ENCODE data around the gene TP73.

The TP73 gene

DNA sequence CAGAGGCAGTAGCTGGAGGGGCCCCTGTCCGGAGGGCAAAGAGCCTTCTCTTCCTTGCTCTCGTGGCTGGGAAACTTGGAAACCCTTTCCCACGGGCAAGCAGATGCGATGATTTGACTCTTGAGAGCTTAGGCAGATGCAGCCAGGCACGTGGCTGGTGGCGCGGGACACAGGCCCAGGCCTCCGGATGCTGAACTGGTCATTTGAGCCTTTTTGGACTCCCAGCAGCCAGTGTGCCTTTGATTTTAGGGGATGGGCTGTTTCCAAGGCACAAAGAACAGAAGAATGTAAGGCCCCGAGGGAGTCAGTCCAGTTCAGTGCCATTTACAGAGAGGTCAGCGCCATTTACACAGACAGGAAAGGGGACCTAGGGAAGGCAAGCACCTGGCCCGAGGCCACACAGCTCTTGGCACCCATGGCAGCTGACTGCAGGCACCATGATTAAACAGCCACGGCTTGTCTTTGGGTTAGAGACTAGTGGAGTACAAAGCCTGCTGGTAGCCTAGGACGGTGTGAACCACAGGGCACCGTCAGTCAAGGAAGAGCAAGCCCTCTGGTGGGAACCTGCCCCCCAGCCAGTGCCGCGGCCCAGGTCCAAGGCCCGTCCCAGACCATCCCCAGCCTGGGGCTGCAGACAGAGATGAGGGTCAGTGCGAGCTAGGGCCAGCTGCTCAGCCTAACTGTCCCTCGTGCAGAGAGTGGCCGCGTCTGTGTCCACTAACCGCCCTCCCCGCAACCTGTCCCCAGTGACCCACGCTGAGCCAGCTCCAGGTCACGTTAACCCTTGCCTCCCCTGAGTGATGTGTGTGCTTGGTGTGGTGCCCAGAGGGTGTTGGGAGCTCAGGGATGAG lies 79.5 kb downstream of the TP73 start:
- H3K4me1 ChIP-seq (ENCODE audit: insufficient read depth, insufficient read length) = peaks cover 14% of the 10 kb centered on the region
- no peaks in the 10 kb centered on the region for H3K9me3 ChIP-seq (ENCODE audit: insufficient read depth, low read length)
- TF ChIP-seq YY1 (IDR thresholded peaks at IDR 0.05; ENCODE audit: insufficient read depth, insufficient read length) = no peak

GRCh38 chr1:3732434-3733093 lies 80.2 kb downstream of the TP73 start:
- no peak overlapping the region for H3K9ac ChIP-seq (ENCODE audit: insufficient read length, low read depth)
- no peaks in the 10 kb centered on the region for H3K9me3 ChIP-seq (ENCODE audit: insufficient read depth, low read length)
- TF ChIP-seq YY1 (IDR thresholded peaks at IDR 0.05; ENCODE audit: insufficient read depth, insufficient read length) = no peak
- no peak for TF ChIP-seq ZNF274 (IDR thresholded peaks at IDR 0.05; ENCODE audit: low read depth, low read length)
- no peak for TF ChIP-seq SUZ12 (IDR thresholded peaks at IDR 0.05; ENCODE audit: extremely low read depth, insufficient read depth, insufficient read length)
- DNase-seq (ENCODE audit: low read depth, low spot score) = no peak
- H3K4me1 ChIP-seq (ENCODE audit: insufficient read depth, insufficient read length) = peaks cover 10% of the 10 kb centered on the region
- no peak overlapping the region for H3K4me3 ChIP-seq (ENCODE audit: insufficient read length, low read depth)
- no peaks in the 10 kb centered on the region for H3K27me3 ChIP-seq (ENCODE audit: insufficient read depth, insufficient read length)
- peaks cover 25% of the 10 kb centered on the region for H3K36me3 ChIP-seq (ENCODE audit: insufficient read depth, insufficient read length, low read length)

More for the DNA sequence above, 79.5 kb downstream of the TP73 start:
- no peaks in the 10 kb centered on the region for H3K27me3 ChIP-seq (ENCODE audit: insufficient read depth, insufficient read length)
- DNase-seq (ENCODE audit: low read depth, low spot score) = no peak
- H3K4me3 ChIP-seq (ENCODE audit: insufficient read length, low read depth) = no peak overlapping the region
- peaks cover 20% of the 10 kb centered on the region for H3K36me3 ChIP-seq (ENCODE audit: insufficient read depth, insufficient read length, low read length)
- no peak overlapping the region for H3K9ac ChIP-seq (ENCODE audit: insufficient read length, low read depth)

DNA sequence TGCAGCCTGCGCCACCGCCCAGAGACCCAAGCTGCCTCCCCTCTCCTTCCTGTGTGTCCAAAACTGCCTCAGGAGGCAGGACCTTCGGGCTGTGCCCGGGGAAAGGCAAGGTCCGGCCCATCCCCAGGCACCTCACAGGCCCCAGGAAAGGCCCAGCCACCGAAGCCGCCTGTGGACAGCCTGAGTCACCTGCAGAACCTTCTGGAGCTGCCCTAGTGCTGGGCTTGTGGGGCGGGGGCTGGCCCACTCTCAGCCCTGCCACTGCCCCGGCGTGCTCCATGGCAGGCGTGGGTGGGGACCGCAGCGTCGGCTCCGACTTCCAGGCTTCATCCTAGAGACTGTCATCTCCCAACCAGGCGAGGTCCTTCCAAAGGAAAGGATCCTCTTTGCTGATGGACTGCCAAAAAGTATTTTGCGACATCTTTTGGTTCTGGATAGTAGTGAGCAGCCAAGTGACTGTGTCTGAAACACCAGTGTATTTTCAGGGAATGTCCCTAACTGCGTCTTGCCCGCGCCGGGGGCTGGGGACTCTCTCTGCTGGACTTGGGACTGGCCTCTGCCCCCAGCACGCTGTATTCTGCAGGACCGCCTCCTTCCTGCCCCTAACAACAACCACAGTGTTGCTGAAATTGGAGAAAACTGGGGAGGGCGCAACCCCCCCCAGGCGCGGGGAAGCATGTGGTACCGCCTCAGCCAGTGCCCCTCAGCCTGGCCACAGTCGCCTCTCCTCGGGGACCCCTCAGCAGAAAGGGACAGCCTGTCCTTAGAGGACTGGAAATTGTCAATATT lies 81.0 kb downstream of the TP73 start:
- no peak for TF ChIP-seq ZNF274 (IDR thresholded peaks at IDR 0.05; ENCODE audit: low read depth, low read length)
- no peak for TF ChIP-seq SUZ12 (IDR thresholded peaks at IDR 0.05; ENCODE audit: extremely low read depth, insufficient read depth, insufficient read length)
- TF ChIP-seq YY1 (IDR thresholded peaks at IDR 0.05; ENCODE audit: insufficient read depth, insufficient read length) = no peak
- Histone ChIP-seq H3K9me3 (ENCODE audit: insufficient read depth, low read length) (no peaks in the 10 kb centered on the region), H3K36me3 (ENCODE audit: insufficient read depth, insufficient read length, low read length) (peaks cover 31% of the 10 kb centered on the region), H3K9ac (ENCODE audit: insufficient read length, low read depth) (no peak overlapping the region), H3K4me1 (ENCODE audit: insufficient read depth, insufficient read length) (peaks cover 10% of the 10 kb centered on the region), H3K27me3 (ENCODE audit: insufficient read depth, insufficient read length) (no peaks in the 10 kb centered on the region), H3K4me3 (ENCODE audit: insufficient read length, low read depth) (no peak overlapping the region)
- DNase-seq (ENCODE audit: low read depth, low spot score) = no peak

DNA sequence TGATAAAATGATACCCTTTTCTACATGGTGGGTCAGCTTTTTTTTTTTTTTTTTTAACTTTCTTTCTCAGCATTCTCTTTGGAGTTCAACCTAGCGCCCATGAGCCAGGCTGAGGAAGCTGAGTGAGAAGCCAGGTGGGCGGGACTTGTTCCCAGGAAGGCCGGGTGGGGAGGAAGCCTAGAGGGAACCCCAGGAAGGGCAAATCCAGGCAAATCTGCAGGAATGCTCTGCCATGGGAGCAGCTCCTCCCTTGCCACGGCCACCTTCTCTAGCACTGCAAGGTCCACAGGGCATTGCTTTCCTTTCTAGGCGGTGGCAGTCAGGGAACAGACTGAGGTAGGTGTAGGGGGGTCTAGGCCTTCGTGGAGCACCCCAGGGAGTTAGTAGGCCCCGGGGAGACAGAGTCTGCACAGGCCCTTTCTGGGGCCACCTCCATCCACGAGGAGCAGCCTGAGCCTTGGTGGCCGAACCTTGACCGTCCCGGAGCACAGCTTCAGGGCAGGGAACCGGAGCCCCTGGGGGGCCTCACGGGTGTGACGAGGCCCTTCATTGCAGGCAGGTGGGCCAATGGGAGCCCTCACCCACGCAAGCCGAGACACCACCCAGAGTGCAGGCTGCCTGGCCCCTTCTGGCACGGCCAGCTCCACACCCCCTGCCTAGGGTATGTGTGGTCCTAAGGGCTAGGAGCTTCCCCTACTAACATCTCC lies 81.7 kb downstream of the TP73 start:
- Histone ChIP-seq H3K4me3 (ENCODE audit: insufficient read length, low read depth) (no peak overlapping the region), H3K27me3 (ENCODE audit: insufficient read depth, insufficient read length) (no peaks in the 10 kb centered on the region), H3K4me1 (ENCODE audit: insufficient read depth, insufficient read length) (peaks cover 10% of the 10 kb centered on the region), H3K36me3 (ENCODE audit: insufficient read depth, insufficient read length, low read length) (peaks cover 38% of the 10 kb centered on the region), H3K9me3 (ENCODE audit: insufficient read depth, low read length) (no peaks in the 10 kb centered on the region), H3K9ac (ENCODE audit: insufficient read length, low read depth) (no peak overlapping the region)
- TF ChIP-seq YY1 (IDR thresholded peaks at IDR 0.05; ENCODE audit: insufficient read depth, insufficient read length) (no peak), ZNF274 (IDR thresholded peaks at IDR 0.05; ENCODE audit: low read depth, low read length) (no peak), SUZ12 (IDR thresholded peaks at IDR 0.05; ENCODE audit: extremely low read depth, insufficient read depth, insufficient read length) (no peak)
- DNase-seq (ENCODE audit: low read depth, low spot score) = no peak

DNA sequence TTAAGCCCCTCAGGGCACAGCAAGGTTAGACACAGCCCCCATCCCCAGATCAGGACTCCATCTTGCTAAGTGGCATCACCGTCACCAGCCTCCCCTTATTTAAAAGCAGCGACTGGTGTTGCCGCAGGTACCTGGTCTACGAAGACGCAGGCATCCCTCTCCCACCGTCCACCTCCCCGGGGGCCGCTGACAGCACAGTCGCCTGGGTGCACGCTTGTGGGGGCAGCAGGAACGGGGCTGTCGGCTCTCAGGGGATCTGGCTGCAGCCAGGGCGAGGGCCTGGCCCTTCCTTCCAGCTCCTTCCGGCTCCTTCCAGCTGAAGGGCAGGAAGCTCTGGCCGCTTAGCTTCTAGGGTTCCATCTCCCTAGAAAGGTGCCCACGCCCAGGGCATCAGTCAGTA lies 82.3 kb downstream of the TP73 start:
- H3K4me1 ChIP-seq (ENCODE audit: insufficient read depth, insufficient read length) = peaks cover 10% of the 10 kb centered on the region
- TF ChIP-seq ZNF274 (IDR thresholded peaks at IDR 0.05; ENCODE audit: low read depth, low read length) (no peak), SUZ12 (IDR thresholded peaks at IDR 0.05; ENCODE audit: extremely low read depth, insufficient read depth, insufficient read length) (no peak), YY1 (IDR thresholded peaks at IDR 0.05; ENCODE audit: insufficient read depth, insufficient read length) (no peak)
- H3K4me3 ChIP-seq (ENCODE audit: insufficient read length, low read depth) = no peak overlapping the region
- H3K36me3 ChIP-seq (ENCODE audit: insufficient read depth, insufficient read length, low read length) = peaks cover 42% of the 10 kb centered on the region
- no peaks in the 10 kb centered on the region for H3K9me3 ChIP-seq (ENCODE audit: insufficient read depth, low read length)
- H3K9ac ChIP-seq (ENCODE audit: insufficient read length, low read depth) = no peak overlapping the region
- no peak for DNase-seq (ENCODE audit: low read depth, low spot score)
- H3K27me3 ChIP-seq (ENCODE audit: insufficient read depth, insufficient read length) = no peaks in the 10 kb centered on the region

GRCh38 chr1:3735027-3735681 lies 82.8 kb downstream of the TP73 start:
- no peak for DNase-seq (ENCODE audit: low read depth, low spot score)
- no peaks in the 10 kb centered on the region for H3K27me3 ChIP-seq (ENCODE audit: insufficient read depth, insufficient read length)
- no peaks in the 10 kb centered on the region for H3K9me3 ChIP-seq (ENCODE audit: insufficient read depth, low read length)
- H3K4me3 ChIP-seq (ENCODE audit: insufficient read length, low read depth) = no peak overlapping the region
- peaks cover 48% of the 10 kb centered on the region for H3K36me3 ChIP-seq (ENCODE audit: insufficient read depth, insufficient read length, low read length)
- no peak overlapping the region for H3K9ac ChIP-seq (ENCODE audit: insufficient read length, low read depth)
- no peak for TF ChIP-seq ZNF274 (IDR thresholded peaks at IDR 0.05; ENCODE audit: low read depth, low read length)
- no peak for TF ChIP-seq SUZ12 (IDR thresholded peaks at IDR 0.05; ENCODE audit: extremely low read depth, insufficient read depth, insufficient read length)
- no peak for TF ChIP-seq YY1 (IDR thresholded peaks at IDR 0.05; ENCODE audit: insufficient read depth, insufficient read length)
- H3K4me1 ChIP-seq (ENCODE audit: insufficient read depth, insufficient read length) = peaks cover 10% of the 10 kb centered on the region
